CMK (cell line): ENCODE results near the gene SPRED3.

Experiments
- DNase-seq: peaks from one replicate; pipeline ENCODE4 v3.0.0-alpha.2; 2010; ENCODE audit warnings: low read depth

The SPRED3 gene

DNA sequence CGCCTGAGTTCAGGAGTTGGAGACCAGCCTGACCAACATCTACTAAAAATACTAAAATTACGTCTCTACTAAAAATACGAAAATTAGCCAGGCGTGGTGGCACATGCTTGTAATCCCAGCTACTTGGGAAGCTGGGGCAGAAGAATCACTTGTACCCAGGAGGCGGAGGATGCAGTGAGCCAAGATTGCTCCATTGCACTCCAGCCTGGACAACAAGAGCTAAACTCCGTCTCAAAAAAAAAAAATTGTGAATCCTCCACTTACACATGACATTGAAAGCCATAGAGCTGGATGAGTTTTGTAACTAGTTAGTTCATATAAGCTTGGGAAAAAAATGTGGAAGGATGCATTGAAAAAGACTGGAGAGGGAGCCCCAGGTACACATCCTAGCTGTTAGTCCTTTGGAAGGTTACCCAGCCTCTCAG is 14.6 kb upstream of the SPRED3 start:
- no peak for DNase-seq

DNA sequence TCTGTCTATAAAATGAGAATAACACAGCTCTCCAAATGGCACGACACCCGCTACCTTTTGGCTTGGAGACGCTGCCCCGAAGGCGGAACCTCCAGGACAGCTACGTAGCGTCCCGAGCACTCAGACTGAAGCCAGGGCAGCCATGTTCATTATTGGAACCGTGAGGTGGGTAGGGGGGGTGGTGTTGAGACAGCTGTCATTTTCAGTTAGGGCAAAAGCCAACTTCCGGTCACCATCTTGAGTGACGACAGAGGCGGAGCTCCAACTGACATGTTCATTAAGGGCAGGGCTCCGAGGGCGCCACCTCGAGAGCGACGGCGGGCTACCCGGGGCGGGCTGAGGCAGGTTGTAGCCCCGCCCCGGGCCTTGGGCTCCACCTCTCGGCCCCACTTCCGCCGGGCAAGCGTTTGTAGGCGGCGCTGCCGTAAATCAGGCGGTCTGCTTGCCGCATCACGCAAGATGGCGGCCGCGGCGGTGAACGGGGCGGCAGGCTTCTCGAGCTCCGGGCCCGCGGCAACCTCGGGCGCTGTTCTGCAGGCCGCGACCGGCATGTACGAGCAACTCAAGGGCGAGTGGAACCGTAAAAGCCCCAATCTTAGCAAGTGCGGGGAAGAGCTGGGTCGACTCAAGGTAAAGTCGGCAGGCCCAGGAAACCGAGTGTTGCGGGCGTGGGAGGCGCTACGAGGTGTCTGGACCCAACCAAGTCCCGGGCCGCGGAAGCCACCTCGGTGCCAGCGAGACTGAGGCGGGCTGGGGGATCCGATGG is 14.0 kb upstream of the SPRED3 start, which contains the start of gene PSMD8:
TSS of gene PSMD8 (plus strand) at position 240 of the 766 bp plus-strand sequence. CDS start at position 271, 31 bp downstream.
- peak; percentile 95 for DNase-seq

DNA sequence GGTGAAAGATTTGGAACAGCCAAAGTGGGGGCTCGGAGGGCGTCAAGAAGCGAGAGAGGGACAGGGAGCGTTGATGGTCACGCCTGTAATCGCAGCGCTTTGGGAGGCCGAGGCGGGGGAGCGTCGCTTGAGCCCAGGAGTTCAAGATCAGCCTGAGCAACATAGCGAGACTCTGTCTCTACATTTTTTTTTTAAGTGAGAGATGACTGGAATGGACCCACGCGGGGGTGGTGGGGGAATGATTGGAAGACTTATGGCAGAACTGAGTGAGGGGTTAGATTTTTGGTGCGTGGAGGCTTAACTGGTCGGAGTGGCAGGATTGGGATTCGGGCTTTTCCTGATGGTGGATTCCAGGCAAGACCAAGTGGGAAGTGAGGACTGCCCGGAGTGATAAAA is 13.4 kb upstream of the SPRED3 start:
- DNase-seq, result no peak

DNA sequence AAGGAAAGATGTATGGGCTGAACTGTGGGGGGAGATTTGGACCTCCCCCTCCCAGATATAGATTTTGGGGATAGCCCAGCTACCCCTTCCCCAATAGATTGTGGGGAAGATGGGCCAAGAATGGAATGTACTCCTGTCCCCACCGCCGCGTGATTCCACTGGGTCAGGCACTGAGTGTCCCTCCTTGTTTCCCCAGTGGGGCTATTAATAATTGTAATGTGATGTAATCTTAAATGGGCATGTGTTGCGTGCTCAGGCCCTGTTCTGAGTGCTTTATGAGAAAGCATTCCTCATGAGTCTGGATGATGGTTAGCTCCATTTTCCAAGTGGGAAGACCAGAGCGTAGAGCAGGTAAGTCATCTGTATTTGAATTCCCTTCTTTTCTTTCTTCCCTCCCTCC is 12.7 kb upstream of the SPRED3 start:
- DNase-seq, result no peak

DNA sequence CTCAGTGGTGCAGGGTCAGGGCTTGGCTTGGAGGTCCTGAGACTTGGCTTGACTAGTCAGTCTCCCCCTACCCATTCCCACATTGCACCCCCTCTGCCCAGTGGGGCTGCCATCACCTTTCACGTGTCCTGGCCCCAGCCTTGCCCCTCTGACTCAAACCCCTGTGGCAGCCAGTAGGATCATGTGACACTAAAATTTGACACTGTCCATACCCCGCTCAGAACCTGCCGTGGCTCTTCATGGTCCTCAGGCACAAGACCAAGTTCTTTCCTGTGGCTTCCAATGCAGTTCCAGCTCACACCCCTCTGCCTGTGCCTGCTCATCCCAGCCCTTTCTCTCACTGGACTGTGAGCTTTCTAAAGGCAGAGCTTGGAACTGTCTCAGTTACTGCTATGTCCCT is 11.9 kb upstream of the SPRED3 start:
- no peak for DNase-seq

DNA sequence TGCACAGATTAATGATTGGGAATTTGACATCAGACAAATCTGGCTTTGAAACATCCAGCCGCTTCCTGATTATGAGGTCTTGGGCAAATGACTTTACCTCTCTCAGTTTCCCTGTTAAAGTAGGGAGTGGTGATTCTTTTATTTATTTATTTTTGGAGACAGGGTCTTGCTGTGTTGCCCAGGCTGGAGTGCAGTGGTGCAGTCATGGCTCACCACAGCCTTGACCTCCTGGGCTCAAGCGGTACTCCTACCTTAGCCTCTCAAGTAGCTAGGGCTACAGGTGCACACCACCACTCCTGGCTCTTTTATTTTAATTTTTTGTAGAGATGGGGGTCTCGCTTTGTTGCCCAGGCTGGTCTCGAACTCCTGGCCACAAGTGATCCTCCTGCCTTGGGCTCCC is 11.4 kb upstream of the SPRED3 start:
- no peak for DNase-seq

DNA sequence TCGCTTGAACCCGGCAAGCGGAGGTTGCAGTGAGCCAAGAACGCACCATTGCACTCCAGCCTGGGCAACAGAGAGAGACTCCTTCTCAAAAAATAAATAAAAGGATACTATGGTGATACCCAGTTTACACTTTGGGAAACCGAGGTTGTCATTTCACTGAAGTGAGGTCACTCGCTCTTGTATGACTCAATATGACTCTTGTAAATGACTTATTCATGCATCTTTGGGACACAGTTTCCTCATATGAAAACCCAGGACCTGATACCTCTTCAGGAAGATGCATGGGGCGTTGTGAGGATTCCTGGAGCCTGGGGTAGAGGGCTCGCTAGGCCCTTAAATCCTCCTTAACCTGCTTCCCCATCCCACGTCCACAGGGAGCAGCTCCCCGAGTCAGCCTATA is 9.6 kb upstream of the SPRED3 start:
- DNase-seq, result no peak

DNA sequence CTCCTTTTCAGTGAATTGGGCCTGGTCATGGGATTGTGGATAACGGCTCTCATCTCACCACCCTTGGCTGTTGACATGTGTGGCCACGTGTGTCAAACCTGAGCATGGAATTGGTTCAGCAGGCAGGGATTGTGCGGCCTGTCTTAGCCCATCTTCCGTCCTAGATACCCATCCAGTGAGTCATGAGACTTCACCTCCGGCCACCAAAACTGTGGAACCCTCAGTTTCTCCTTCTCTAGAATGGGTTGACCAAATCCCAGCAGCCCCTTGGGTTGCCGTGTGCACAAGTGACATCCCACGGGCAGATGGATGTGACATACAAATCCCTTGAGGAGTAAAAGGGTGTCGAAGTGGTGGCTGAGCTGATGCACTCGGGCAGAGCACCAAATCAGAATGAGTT is 7.4 kb upstream of the SPRED3 start:
- no peak for DNase-seq

DNA sequence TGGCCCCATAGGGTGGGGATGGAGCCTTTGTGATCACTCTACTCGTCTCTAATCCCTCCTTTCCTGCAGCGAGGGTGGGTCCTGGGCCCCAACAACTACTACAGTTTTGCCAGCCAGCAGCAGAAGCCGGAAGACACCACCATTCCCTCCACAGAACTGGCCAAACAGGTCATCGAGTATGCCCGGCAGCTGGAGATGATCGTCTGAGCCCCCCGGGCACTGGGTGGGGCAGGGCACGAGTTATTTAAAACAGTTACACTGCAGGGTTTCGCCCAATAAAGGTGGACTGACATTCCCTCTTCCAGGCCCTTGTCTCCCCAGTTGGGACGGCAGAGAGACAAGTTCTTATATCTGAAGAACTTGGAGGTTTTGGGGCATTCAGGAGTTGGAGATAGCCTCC is 5.3 kb upstream of the SPRED3 start:
- no peak for DNase-seq

DNA sequence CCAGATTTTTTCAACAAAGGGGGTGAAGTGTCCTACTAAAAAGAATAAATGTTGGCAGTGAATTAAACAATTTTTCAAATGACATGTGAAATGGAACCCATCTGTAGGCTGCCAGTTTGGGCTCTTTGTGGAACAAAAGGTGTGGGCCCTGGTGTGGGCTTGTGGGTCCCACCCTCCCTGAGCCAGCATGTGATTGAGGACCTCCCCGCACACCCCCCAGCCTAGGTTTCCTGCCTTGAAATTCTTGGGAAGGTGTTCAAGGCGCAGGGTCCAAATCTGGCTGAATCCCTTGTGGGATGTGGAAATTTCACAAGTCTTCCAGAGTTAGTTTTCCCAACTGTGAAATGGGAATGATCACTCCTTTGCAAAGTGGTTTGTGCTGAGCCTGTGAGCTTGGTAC is 4.8 kb upstream of the SPRED3 start:
- no peak for DNase-seq

DNA sequence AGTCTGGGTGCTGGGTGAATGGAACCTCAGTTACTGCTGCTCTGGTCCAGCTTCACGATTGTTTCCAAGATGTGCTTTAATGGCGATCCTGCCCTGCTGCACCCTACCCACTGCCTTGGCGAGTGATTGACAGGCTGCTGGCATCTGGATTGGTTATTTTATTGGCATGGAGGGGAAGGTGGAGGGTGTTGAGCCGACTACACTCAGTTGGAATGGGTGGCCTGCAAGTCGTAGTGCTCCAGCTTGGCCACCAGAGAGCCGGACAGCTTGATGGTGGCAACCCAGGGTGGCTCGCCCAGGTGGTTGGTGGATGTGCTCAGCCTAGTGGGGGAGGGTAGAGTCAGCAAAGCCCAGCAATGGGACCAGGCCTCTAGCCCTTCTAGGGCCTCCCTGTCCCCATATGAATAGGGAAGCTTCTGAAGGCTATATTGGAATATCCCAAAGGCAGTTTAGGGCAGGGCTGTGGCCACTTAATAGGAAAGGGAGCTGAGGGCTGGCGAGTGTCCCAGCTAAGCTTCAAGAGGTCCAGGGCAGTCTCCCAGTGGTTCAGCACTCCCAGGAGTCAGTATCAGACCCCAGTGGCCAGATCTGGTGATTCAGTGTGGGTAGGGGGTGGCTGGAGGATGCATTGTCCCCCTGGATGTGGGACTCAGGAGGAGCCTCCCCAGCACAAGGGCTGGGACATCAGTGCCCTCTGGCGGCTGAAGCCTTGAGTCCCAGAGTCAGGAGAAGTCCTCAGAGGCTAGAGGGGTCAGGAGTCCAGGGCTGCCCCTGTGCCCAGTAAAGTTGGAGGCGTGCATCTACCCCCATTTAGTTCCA is 4.1 kb upstream of the SPRED3 start:
- no peak for DNase-seq

DNA sequence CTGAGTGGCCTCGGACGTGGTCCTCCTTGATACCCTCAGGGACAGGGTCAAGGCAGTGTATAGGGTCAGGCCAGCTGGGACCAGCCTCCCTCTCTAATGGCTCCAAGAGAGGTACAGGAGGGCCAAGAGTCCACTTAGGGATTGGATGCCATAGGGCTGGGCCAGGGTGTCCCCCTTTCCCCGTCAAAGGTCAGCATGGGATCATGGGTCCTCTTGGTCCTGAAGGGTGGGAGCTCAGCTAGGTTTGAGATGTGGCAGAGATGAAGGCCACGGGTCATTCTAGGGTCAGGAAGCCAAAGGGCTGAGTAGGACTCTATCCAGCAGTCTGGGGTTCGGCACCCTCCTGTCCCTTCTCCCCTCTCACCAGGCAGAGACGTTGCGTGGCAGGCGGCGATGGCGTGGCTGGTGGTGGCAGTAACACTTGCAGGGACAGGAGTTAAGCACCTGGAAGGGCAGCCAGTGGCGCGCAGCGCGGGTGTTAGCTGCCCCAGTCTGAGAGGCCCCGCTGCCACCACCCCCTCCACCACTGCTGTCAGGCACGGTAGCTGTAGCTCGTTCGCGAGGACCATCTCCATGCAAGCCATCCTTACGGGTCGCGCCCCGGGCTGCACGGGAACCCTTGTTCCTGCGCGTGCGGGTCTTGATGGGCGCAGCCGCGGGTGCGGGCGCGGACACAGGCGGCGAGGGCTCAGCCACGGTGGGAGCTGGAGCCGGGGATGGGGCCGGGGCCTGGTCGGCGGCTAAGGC is 3.3 kb upstream of the SPRED3 start:
- DNase-seq, result no peak

DNA sequence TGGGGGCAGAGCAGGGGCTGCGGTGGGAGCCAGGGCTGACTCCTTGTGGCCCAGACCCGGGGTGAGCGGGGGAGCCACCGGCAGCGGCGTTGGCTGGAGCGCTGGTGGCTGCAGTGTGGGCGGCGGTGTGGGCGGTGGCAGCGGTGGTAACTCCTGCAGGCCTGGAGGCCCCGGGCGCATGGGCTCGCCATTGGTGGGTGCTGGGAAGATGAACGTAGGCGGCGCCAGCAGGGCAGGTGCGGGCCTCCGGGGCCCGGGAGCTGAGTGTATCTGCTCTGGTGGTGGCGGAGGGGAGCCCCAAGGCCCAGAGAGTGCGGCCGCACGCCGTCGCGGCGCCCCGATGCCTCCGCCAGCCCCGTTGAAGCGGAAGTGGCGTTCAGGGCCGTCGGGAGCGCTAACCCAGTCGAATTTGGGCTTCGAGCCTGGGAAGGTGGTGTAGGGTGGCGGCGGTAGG is 2.7 kb upstream of the SPRED3 start:
- DNase-seq, result no peak

DNA sequence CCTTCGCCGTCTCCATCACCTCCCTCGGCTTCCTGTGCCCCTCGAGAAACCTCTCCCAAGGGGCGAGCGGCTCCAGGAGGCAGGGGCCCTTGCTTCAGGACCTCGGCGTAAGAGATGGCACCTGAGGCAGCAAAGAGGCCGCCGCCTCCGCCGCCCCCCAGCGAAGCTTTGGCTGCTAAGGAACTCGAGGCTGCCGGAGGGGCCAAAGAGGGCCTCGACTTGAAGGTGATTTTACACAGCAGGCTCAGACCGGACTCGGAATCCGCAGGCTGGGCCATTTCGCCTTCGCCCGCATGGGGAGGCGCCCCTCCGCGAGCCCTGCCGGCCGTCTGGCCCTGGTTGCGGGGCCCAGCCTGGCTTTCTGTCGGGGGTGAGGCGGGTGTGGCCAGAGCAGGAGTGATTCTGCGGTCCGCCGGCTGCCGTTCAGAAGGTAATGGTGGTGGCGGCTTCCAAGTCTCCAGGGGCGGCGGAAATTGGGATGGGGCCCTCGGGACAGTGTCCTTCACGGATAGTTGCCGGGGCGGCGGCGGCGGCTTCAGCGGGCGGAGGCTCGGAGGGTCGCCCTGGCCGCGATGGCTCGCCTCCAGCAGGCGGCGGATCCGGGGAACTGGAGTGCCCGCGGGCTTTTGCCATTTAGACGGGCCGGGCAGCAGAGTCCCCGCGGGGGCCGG is 2.1 kb upstream of the SPRED3 start:
- DNase-seq, result no peak

DNA sequence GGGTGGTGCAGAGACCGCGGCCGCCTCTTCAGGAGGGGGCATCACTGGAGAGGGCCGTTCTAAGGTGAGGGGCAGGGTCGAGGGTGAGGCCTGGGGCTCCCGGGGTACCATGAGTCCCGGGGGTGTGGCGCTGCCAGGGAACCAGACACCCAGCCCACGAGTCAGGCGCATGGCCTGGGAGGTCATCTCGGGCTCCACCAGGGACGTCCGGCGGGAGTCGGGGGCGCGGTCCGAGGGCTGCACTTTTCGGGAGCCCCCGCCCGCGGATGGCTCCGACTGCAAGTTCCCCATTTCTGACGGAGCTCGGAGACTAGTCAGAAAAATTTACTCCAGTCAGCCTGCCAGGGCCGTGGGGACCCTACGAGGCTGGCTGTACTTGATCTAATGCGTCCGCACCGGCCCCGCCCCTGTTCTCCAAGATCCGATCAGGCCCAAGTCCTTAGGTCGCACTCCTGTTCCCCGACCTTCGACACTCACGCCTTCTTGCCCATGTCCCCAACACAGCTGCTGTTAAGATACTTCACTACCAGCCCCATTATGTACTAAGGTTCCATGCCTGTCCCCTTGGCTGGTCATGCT is 1.4 kb upstream of the SPRED3 start:
- DNase-seq, result no peak

DNA sequence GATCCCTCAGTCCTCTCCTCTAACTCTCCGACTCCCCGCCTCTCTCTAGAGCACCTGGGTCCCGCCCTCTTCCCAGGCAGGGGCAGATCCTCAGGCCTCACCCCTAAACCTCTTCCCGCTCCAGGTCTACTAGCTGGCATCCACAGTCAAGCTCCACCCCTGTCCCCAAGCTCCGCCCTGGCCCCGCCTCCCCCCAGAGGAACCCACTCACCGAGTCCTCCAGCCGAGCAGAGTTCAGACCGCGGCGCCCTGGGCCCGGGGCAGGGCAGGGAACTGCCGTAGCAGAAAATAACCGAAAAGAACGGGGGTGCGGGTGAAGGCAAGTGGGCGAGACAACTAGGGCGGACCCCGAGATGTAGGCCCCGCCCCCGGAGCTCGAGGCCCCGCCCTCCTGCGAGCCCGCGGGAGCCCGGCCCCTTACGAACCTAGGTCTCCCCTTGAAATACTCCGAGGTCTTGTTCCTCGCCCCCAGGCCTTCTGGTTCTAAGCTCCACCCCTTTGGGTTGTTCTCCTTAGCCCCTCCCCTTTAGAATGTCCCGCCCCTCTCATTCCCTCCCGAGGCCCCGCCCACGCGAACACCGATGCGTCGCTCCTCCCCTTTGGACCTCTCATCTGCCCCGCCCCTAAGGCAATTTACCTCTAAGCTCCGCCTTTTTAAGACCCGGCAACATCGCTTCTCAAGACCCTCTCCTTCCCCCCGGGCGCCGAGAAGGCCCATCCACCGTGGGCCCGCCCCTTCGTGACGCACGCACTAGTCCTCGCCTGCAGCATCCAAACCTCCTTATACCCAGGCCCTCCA is 748 bp upstream of the SPRED3 start, which contains the start of gene GGN:
TSS of gene GGN (minus strand) at position 485 of the 799 bp plus-strand sequence. CDS start 773 bp downstream, outside the sequence.
- peak; percentile 73 for DNase-seq

DNA sequence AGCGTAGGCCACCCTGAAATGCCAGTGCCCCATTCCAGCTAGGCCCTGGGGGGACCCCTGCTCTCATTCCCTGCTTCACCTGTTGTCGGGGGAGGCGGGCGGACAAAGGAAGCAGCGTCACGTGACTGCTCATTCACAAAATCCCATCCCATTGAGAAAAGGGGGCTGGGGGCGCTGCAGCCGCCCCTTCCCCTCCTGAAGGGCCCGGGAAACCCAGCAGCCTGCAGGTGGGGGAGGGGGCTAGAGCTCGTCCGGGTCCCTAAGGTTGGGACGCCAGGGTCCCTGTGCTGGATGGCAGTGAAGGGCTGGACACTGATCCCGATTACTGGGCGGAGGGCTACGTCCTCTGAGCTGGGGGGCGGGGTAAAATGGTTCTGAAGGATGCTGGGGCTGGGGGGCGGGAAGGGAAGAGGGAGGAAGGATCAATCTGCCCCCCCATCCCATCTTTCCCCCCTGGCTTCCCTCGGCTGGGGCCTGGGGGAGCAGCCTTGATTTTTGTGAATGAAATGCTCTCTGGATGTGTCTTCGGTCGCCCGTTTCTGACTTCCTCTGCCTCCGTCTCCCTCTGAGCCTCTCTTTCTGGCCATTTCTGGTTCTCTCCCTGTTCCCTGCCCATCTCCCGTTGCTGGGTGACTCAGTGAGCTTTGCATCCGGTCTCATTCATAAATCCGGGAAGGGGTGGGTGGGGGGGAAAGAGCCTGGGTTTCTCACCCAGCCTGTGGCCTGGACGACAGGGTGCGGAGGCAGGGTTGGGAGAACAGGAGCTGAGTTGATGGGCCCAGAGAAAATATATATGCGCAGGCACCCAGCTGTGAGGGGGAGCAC is 816 bp downstream of the SPRED3 start:
- no peak for DNase-seq

DNA sequence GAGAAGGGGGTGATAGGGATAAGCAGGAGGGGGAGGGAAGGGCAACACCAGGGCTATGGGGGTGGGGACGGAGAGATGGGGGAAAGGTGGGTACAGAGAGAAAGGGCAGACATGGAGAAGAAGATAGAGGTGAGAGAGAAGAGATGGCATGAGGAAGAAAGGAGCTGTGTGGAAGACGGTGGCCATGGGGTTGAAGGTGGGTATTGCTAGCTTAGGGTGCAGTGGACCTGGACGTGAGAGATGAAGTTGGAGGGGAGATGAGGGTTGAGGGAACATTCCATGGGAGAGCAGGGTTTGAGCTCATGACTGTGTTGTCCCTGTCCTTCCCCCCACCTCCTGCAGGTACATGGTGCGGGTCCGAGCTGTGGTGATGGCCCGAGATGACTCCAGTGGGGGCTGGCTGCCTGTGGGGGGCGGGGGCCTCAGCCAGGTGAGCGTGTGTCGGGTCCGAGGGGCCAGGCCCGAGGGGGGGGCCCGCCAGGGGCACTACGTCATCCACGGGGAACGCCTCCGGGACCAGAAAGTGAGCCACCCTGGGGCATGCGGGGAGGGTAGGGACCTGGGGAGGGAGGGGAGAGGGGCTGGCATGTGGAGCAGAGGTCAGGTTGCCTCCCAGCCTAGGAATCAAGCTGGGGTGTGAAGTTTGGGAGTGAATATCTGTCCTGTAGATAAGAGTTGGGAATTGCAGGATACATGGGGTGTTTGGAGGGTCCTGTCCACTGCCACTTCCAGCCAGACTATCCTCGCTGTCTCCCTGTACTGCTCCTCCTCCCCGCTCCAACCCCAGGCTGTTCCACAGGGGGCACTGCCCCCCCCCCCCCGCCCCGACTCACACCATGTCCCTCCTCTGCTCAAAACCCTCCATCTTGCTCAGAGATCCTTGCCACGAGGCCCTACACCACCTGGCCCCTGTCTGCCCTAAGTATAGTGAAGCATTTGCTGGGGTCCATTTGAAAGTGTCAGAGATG is 1.7 kb downstream of the SPRED3 start:
- no peak for DNase-seq
